HEK293 (cell line): ENCODE results near the gene NEK9.

ENCODE experiments used
- CTCF ChIA-PET: fragments of 350-600 bp; formaldehyde crosslinking; extraction: SDS; loops from one replicate; lab custom pipeline; 2021; ENCODE audit warnings: antibody characterized with exemption; lab: Yijun Ruan, JAX
- POLR2A ChIA-PET: fragments of 300-600 bp; formaldehyde crosslinking; extraction: SDS; loops from one replicate; lab custom pipeline; 2020; ENCODE audit warnings: antibody characterized with exemption, inconsistent platforms; lab: Yijun Ruan, JAX
- H3K27ac ChIP-seq: fragments of 200-500 bp; sonication (Bioruptor generic); 2 replicates; pipeline ENCODE4 v1.5.1; 2014; ENCODE audit warnings: low read depth, low read length, control low read depth, inconsistent platforms; ENCODE audit errors: extremely low read depth
- H3K36me3 ChIP-seq, 2 experiments: fragments of 200-500 bp in 1 of 2; sonication (Bioruptor generic) in 1 of 2; 1 replicate in 1 of 2; 2 replicates in 1 of 2; pipeline ENCODE4 v1.5.1; 2014 to 2017; ENCODE audit warnings: inconsistent platforms in 2 of 2, low read length in 2 of 2; ENCODE audit not compliant: control insufficient read depth in 2 of 2, insufficient read depth in 1 of 2
- H3K4me1 ChIP-seq: fragments of 200-500 bp; sonication (Bioruptor generic); 2 replicates; pipeline ENCODE4 v1.5.1; 2014; ENCODE audit warnings: mild to moderate bottlenecking, low read length, inconsistent platforms; ENCODE audit not compliant: control insufficient read depth, insufficient read depth
- H3K4me3 ChIP-seq: 2 replicates; pipeline ENCODE4 v1.5.1; 2011; ENCODE audit warnings: low read depth, mild to moderate bottlenecking, control low read depth, low read length, moderate library complexity
- H3K9me3 ChIP-seq: fragments of 200-500 bp; sonication (Bioruptor generic); 2 replicates; pipeline ENCODE4 v1.5.1; 2014; ENCODE audit warnings: low read depth, low read length, inconsistent platforms; ENCODE audit not compliant: control insufficient read depth, insufficient read depth
- EGR2 ChIP-seq: fragments of 450-650 bp; formaldehyde crosslinking; IDR thresholded peaks from 2 replicates; pipeline ENCODE4 v1.5.1; 2016; ENCODE audit warnings: low read depth, missing biosample characterization, missing genetic modification characterization
- KLF10 ChIP-seq: fragments of 450-650 bp; IDR thresholded peaks from 2 replicates; pipeline ENCODE4 v1.5.1; 2018; ENCODE audit warnings: missing biosample characterization, mild to moderate bottlenecking, missing genetic modification characterization
- KLF8 ChIP-seq: fragments of 450-650 bp; formaldehyde crosslinking; IDR thresholded peaks from 2 replicates; pipeline ENCODE4 v1.5.1; 2016; ENCODE audit warnings: missing biosample characterization, missing genetic modification characterization
- SP2 ChIP-seq: fragments of 450-650 bp; formaldehyde crosslinking; IDR thresholded peaks from 2 replicates; pipeline ENCODE4 v1.5.1; 2016; ENCODE audit warnings: missing biosample characterization, missing genetic modification characterization
- SP7 ChIP-seq: fragments of 450-650 bp; formaldehyde crosslinking; IDR thresholded peaks from 2 replicates; pipeline ENCODE4 v1.5.1; 2016; ENCODE audit warnings: missing biosample characterization, missing genetic modification characterization
- ZBTB8A ChIP-seq: fragments of 450-650 bp; formaldehyde crosslinking; IDR thresholded peaks from 2 replicates; pipeline ENCODE4 v1.5.1; 2016; ENCODE audit warnings: missing biosample characterization, missing genetic modification characterization
- ZEB2 ChIP-seq: fragments of 450-650 bp; formaldehyde crosslinking; IDR thresholded peaks from 2 replicates; pipeline ENCODE4 v1.5.1; 2016; ENCODE audit warnings: missing biosample characterization, missing genetic modification characterization
- ZFHX2 ChIP-seq: fragments of 450-650 bp; formaldehyde crosslinking; conservative IDR thresholded peaks from 2 replicates; pipeline ENCODE4 v1.5.1; 2016; ENCODE audit warnings: missing biosample characterization, missing genetic modification characterization
- ZNF10 ChIP-seq: fragments of 450-650 bp; formaldehyde crosslinking; IDR thresholded peaks from 2 replicates; pipeline ENCODE4 v1.5.1; 2017; ENCODE audit warnings: missing biosample characterization, missing genetic modification characterization
- ZNF114 ChIP-seq: fragments of 450-650 bp; formaldehyde crosslinking; IDR thresholded peaks from 2 replicates; pipeline ENCODE4 v1.5.0; 2017; ENCODE audit warnings: missing biosample characterization, missing genetic modification characterization
- ZNF223 ChIP-seq: fragments of 450-650 bp; formaldehyde crosslinking; IDR thresholded peaks from 2 replicates; pipeline ENCODE4 v1.5.1; 2016; ENCODE audit warnings: missing biosample characterization, missing genetic modification characterization
- ZNF23 ChIP-seq: fragments of 450-650 bp; formaldehyde crosslinking; IDR thresholded peaks from 2 replicates; pipeline ENCODE4 v1.5.1; 2016; ENCODE audit warnings: missing biosample characterization, missing genetic modification characterization, borderline replicate concordance
- ZNF350 ChIP-seq: fragments of 450-650 bp; formaldehyde crosslinking; IDR thresholded peaks from 2 replicates; pipeline ENCODE4 v1.5.0; 2017; ENCODE audit warnings: missing biosample characterization, mild to moderate bottlenecking, missing genetic modification characterization
- ZNF366 ChIP-seq: fragments of 450-650 bp; formaldehyde crosslinking; conservative IDR thresholded peaks from 2 replicates; pipeline ENCODE4 v1.5.1; 2016; ENCODE audit warnings: missing biosample characterization, missing genetic modification characterization
- ZNF391 ChIP-seq: fragments of 450-650 bp; formaldehyde crosslinking; IDR thresholded peaks from 2 replicates; pipeline ENCODE4 v1.5.1; 2016; ENCODE audit warnings: low read depth, missing biosample characterization, missing genetic modification characterization, borderline replicate concordance
- ZNF394 ChIP-seq: fragments of 450-650 bp; formaldehyde crosslinking; IDR thresholded peaks from 2 replicates; pipeline ENCODE4 v1.5.1; 2016; ENCODE audit warnings: missing biosample characterization, missing genetic modification characterization, mild to moderate bottlenecking, moderate library complexity, borderline replicate concordance
- ZNF561 ChIP-seq: fragments of 450-650 bp; IDR thresholded peaks from 2 replicates; pipeline ENCODE4 v1.5.1; 2018; ENCODE audit warnings: missing biosample characterization, missing genetic modification characterization, borderline replicate concordance
- ZNF621 ChIP-seq: fragments of 450-650 bp; formaldehyde crosslinking; IDR thresholded peaks from 2 replicates; pipeline ENCODE4 v1.5.1; 2017; ENCODE audit warnings: missing biosample characterization, missing genetic modification characterization
- ZNF776 ChIP-seq: fragments of 450-650 bp; formaldehyde crosslinking; IDR thresholded peaks from 2 replicates; pipeline ENCODE4 v1.5.0; 2017; ENCODE audit warnings: missing biosample characterization, missing genetic modification characterization, borderline replicate concordance
- ZNF843 ChIP-seq: fragments of 450-650 bp; formaldehyde crosslinking; IDR thresholded peaks from 2 replicates; pipeline ENCODE4 v1.5.1; 2016; ENCODE audit warnings: missing biosample characterization, missing genetic modification characterization
- TF ChIP-seq, protein P1 (sequence below): fragments of 450-650 bp; formaldehyde crosslinking; IDR thresholded peaks from 2 replicates; pipeline ENCODE4 v1.5.1; 2016; ENCODE audit warnings: missing biosample characterization, missing genetic modification characterization, low read depth
- TF ChIP-seq, protein P2 (sequence below): fragments of 450-650 bp; formaldehyde crosslinking; IDR thresholded peaks from 2 replicates; pipeline ENCODE4 v1.5.1; 2016; ENCODE audit warnings: missing biosample characterization, missing genetic modification characterization
- TF ChIP-seq, protein P3 (sequence below): IDR thresholded peaks from 2 replicates; pipeline ENCODE4 v1.6.1; 2011; ENCODE audit warnings: mild to moderate bottlenecking, low read depth, low read length, borderline replicate concordance

NEK9 gene

DNA sequence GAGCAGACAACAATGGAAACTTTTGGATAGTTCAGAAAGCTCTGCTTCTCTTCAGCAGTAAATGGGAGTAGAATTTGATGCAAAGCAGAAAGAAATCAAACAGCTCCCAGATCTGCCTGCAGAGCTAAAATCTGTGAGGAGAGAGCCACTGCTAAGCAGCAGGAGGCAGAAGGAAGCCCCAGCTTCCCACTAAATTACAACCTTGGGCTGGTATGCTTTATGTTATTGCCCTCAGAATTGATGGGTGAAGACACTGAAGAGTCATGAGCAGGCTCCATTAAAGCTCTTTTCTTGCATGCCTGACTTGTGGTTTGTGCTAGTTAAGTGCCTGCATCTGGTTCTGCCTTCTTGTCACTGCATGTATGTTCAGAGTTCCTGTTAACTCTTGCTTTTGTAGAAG lies 49.1 kb downstream of the NEK9 start:
- POLR2A ChIA-PET: no interaction called here
- TF ChIP-seq ZNF394 (tag by site-specific recombination) (no peak), SP7 (tag by site-specific recombination) (peak; percentile 63)
- TF ChIP-seq, protein P1, sequence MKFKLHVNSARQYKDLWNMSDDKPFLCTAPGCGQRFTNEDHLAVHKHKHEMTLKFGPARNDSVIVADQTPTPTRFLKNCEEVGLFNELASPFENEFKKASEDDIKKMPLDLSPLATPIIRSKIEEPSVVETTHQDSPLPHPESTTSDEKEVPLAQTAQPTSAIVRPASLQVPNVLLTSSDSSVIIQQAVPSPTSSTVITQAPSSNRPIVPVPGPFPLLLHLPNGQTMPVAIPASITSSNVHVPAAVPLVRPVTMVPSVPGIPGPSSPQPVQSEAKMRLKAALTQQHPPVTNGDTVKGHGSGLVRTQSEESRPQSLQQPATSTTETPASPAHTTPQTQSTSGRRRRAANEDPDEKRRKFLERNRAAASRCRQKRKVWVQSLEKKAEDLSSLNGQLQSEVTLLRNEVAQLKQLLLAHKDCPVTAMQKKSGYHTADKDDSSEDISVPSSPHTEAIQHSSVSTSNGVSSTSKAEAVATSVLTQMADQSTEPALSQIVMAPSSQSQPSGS (tag by site-specific recombination): no peak
- TF ChIP-seq, protein P2, sequence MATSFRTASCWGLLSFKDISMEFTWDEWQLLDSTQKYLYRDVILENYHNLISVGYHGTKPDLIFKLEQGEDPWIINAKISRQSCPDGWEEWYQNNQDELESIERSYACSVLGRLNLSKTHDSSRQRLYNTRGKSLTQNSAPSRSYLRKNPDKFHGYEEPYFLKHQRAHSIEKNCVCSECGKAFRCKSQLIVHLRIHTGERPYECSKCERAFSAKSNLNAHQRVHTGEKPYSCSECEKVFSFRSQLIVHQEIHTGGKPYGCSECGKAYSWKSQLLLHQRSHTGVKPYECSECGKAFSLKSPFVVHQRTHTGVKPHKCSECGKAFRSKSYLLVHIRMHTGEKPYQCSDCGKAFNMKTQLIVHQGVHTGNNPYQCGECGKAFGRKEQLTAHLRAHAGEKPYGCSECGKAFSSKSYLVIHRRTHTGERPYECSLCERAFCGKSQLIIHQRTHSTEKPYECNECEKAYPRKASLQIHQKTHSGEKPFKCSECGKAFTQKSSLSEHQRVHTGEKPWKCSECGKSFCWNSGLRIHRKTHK: no peak
- no peak overlapping the region for H3K4me3 ChIP-seq
- H3K9me3 ChIP-seq: no peaks in the 10 kb centered on the region
- no peak overlapping the region for H3K27ac ChIP-seq
- H3K36me3 ChIP-seq: peaks cover 0 to 18% of the 10 kb centered on the region in 2 experiments; a peak in 2 of 3 replicates
- CTCF ChIA-PET: interaction anchor here (1.0 to 1.1 kb wide), 2 partner anchors 9 to 11 kb away, joined by 3 read pairs; no protein-coding TSS in a partner anchor
- no peaks in the 10 kb centered on the region for H3K4me1 ChIP-seq

DNA sequence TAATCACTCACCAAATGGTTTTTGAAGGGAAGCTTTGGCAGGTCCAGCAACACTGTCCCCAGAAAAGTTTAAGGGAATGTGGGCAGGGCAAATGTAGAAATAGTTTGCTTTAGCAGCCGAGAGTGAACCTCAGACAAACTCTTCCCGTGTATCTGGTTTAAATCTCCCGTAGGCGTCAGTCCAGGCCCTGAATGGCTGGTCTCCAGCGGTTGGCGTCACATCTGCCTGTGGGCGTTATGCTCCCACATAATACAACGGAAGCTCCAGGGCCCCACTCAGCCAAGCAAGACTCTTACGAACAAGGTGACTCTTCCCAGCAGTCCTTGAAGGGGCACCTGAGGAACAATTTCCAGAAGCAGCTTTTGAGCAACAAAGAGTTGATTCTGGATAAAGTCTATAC lies 56.5 kb downstream of the NEK9 start:
- TF ChIP-seq ZNF114 (tag by site-specific recombination) (no peak), ZFHX2 (peak; percentile 81), EGR2 (peak; percentile 47; the same call in 1 of the 2 replicates)
- CTCF ChIA-PET: interaction anchor here (0.6 to 1.5 kb wide), 3 partner anchors 18 to 238 kb away, joined by 3 to 8 read pairs (median 6); no protein-coding TSS in a partner anchor
- H3K27ac ChIP-seq: no peak overlapping the region
- peaks cover 5% of the 10 kb centered on the region for H3K4me1 ChIP-seq
- POLR2A ChIA-PET: no interaction called here
- no peaks in the 10 kb centered on the region for H3K36me3 ChIP-seq
- H3K9me3 ChIP-seq: no peaks in the 10 kb centered on the region
- no peak overlapping the region for H3K4me3 ChIP-seq

DNA sequence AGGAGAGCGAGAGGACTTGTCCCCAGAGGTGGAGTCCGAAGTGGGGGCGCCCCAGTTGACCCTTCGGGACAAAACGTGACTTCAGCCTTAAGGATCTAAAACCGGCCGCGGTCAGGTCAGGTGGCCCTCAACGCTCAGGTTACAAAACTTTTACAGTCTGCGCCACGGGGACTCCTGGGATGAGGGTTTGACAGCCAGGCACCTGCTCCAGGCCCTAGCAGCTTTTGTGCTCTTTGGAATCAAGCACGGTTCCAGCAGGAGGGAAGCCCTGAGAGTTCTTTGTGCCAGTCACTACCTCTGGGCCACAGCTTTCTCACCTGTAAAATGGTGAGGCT lies 57.1 kb downstream of the NEK9 start:
- Histone ChIP-seq H3K36me3 (no peaks in the 10 kb centered on the region), H3K27ac (no peak overlapping the region; the same call in 1 of the 2 replicates), H3K9me3 (no peaks in the 10 kb centered on the region), H3K4me1 (peaks cover 5% of the 10 kb centered on the region), H3K4me3 (peak overlapping the region; percentile 60)
- TF ChIP-seq KLF8: no peak
- TF ChIP-seq ZNF350: no peak
- no peak for TF ChIP-seq ZNF621 (tag by site-specific recombination)
- TF ChIP-seq, protein P3, sequence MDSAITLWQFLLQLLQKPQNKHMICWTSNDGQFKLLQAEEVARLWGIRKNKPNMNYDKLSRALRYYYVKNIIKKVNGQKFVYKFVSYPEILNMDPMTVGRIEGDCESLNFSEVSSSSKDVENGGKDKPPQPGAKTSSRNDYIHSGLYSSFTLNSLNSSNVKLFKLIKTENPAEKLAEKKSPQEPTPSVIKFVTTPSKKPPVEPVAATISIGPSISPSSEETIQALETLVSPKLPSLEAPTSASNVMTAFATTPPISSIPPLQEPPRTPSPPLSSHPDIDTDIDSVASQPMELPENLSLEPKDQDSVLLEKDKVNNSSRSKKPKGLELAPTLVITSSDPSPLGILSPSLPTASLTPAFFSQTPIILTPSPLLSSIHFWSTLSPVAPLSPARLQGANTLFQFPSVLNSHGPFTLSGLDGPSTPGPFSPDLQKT: no peak
- TF ChIP-seq ZNF843 (tag by site-specific recombination): no peak
- TF ChIP-seq ZNF391: no peak
- POLR2A ChIA-PET: interaction anchor here (0.5 to 1.4 kb wide), 7 partner anchors 17 to 1500 kb away, joined by 3 to 5 read pairs (median 3); partner anchors contain the start of genes MLH3, NEK9, PGF and RPS6KL1
- CTCF ChIA-PET: interaction anchor here (0.6 to 1.5 kb wide), 5 partner anchors 18 to 238 kb away, joined by 3 to 8 read pairs (median 5); no protein-coding TSS in a partner anchor

DNA sequence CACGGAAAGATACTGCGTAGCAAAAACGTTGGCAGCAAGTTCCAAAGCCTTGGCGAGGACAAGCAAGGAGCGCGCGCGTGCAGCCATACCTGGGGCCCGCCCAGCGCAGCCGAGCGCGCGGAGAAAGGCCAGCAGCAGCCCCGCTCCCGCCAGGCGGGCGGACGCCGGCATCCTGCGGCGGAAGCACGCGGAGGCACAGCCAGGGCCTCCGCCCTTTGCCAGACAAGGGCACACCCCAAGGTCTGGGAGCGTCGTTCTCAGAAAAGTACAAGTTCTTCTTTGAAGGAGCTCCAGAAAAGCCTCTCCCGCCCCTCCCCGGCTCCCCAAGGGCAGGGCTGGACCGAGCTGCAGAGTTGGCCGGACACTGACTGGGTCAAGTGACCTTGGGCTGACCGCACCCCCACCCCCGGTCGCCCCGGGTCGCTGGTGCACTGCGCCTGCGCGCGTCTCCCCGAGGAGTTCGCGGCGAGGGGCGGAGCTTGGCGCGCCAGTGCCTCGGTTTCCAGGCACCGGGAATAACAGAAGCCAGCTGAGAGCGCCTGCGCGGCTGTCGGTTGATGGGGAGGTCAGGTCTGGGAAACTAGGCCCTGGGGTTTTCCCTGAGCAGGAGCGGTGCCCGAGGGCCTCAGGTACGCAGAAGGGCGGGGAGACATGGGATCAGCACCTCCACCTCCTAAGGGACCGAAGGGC lies 57.6 kb downstream of the NEK9 start, which contains the start of gene ZC2HC1C:
Gene ZC2HC1C (plus strand): TSS at position 521 of the 690 bp plus-strand sequence. CDS start 933 bp downstream, outside the sequence.
- Histone ChIP-seq H3K9me3 (no peaks in the 10 kb centered on the region), H3K4me1 (peaks cover 5% of the 10 kb centered on the region), H3K27ac (peak within 1 kb of the TSS; percentile 78), H3K36me3 (no peaks in the 10 kb centered on the region), H3K4me3 (peak within 1 kb of the TSS; percentile 60)
- POLR2A ChIA-PET: interaction anchor here (0.5 to 1.4 kb wide), 8 partner anchors 16 to 1499 kb away, joined by 3 to 5 read pairs (median 3); partner anchors contain the start of genes MLH3, NEK9, NPC2 and PGF
- CTCF ChIA-PET: interaction anchor here (0.6 to 1.5 kb wide), 4 partner anchors 19 to 638 kb away, joined by 3 to 8 read pairs (median 4); no protein-coding TSS in a partner anchor
- no peak for TF ChIP-seq ZNF223 (tag by site-specific recombination)
- TF ChIP-seq ZNF561: peak; percentile 53; the same call in 1 of the 2 replicates
- 0 out of 2 replicates have a peak, but pooled peaks have one; percentile 26 for TF ChIP-seq SP2 (tag by site-specific recombination)
- TF ChIP-seq ZBTB8A: 0 out of 2 replicates have a peak, but pooled peaks have one; percentile 27
- TF ChIP-seq ZNF10 (tag by site-specific recombination): 0 out of 2 replicates have a peak, but pooled peaks have one; percentile 32
- no peak for TF ChIP-seq ZNF776
- no peak for TF ChIP-seq ZNF23
- 0 out of 2 replicates have a peak, but pooled peaks have one; percentile 12 for TF ChIP-seq ZFHX2
- 0 out of 2 replicates have a peak, but pooled peaks have one; percentile 28 for TF ChIP-seq SP7 (tag by site-specific recombination)
- peak; percentile 29; the same call in 1 of the 2 replicates for TF ChIP-seq ZEB2
- TF ChIP-seq KLF10: 0 out of 2 replicates have a peak, but pooled peaks have one; percentile 24
- TF ChIP-seq ZNF366 (tag by site-specific recombination): no peak
